PC-3 (cell line): Measurements from ENCODE around the gene MMP21.

ENCODE experiments used
- CTCF ChIP-seq: fragments of 300-600 bp; sonication (generic); conservative IDR thresholded peaks from 2 replicates; pipeline ENCODE4 v1.5.1; 2017; ENCODE audit warnings: antibody characterized with exemption, low read depth, mild to moderate bottlenecking, low read length
- EZH2 ChIP-seq: fragments of 300-600 bp; sonication (generic); IDR thresholded peaks from one replicate; pipeline ENCODE4 v1.6.1; 2017; ENCODE audit warnings: antibody characterized with exemption, mild to moderate bottlenecking, low read length; ENCODE audit not compliant: unreplicated experiment

GRCh38 chr10:125719173-125720001 lies 56.2 kb downstream of the MMP21 start, which contains the start of gene EDRF1:
- TF ChIP-seq EZH2 (no peak), CTCF (no peak)
